Neural cell (in vitro differentiated cells): Measurements from ENCODE around the gene EIF3B. TPM values are rescaled to one million over a fixed set of nuclear protein-coding genes. Genes with fewer than 3 reads are reported as not detected.
"Not testable (repeated sequence)": the region's sequence is repeated elsewhere in the genome, so short reads cannot be mapped to it uniquely, and the experiment has no call there.

ENCODE experiments used
- H2AFZ ChIP-seq: fragments of 200-600, 300-800 bp; sonication (generic), shearing (Covaris generic); 2 replicates; pipeline ENCODE4 v1.6.0; 2014; ENCODE audit warnings: low read depth, mild to moderate bottlenecking, antibody characterized with exemption, low read length, moderate library complexity
- H3F3A ChIP-seq: fragments of 200-600 bp; shearing (Covaris generic); 2 replicates; pipeline ENCODE4 v1.6.1; 2016; ENCODE audit warnings: mild to moderate bottlenecking, moderate library complexity, mixed read lengths, antibody characterized with exemption, low read length; ENCODE audit not compliant: insufficient read depth, poor library complexity, severe bottlenecking
- H3K27ac ChIP-seq: fragments of 200-600, 300-800 bp; sonication (generic), shearing (Covaris generic); 2 replicates; pipeline ENCODE4 v1.5.1; 2014; ENCODE audit warnings: mild to moderate bottlenecking, low read length, moderate library complexity
- H3K27me3 ChIP-seq: fragments of 300-800, 200-600 bp; sonication (generic), shearing (Covaris generic); 2 replicates; pipeline ENCODE4 v1.6.0; 2014; ENCODE audit warnings: mild to moderate bottlenecking, low read depth, low read length, moderate library complexity; ENCODE audit not compliant: insufficient read depth
- H3K36me3 ChIP-seq: fragments of 300-800, 200-600 bp; sonication (generic), shearing (Covaris generic); 2 replicates; pipeline ENCODE4 v1.5.1; 2014; ENCODE audit warnings: mild to moderate bottlenecking, antibody characterized with exemption, low read length, moderate library complexity; ENCODE audit not compliant: insufficient read depth
- H3K4me2 ChIP-seq: fragments of 300-800, 200-600 bp; sonication (generic), shearing (Covaris generic); 2 replicates; pipeline ENCODE4 v1.6.0; 2014; ENCODE audit warnings: mild to moderate bottlenecking, low read length
- H3K4me3 ChIP-seq: fragments of 300-800, 200-600 bp; sonication (generic), shearing (Covaris generic); 2 replicates; pipeline ENCODE4 v1.5.1; 2014; ENCODE audit warnings: mild to moderate bottlenecking, low read length, moderate library complexity
- H3K79me2 ChIP-seq: fragments of 200-600 bp; shearing (Covaris generic); replicated peaks from 2 replicates; pipeline ENCODE4 v1.6.0; 2014; ENCODE audit warnings: mild to moderate bottlenecking, low read length, moderate library complexity; ENCODE audit not compliant: insufficient read depth
- H3K9ac ChIP-seq: fragments of 300-800, 200-600 bp; sonication (generic), shearing (Covaris generic); 2 replicates; pipeline ENCODE4 v1.6.1; 2016; ENCODE audit warnings: mild to moderate bottlenecking, low read length, mixed read lengths
- H3K9me2 ChIP-seq: fragments of 200-600 bp; shearing (Covaris generic); 2 replicates; pipeline ENCODE4 v1.6.1; 2016; ENCODE audit warnings: mild to moderate bottlenecking, low read length, mixed read lengths; ENCODE audit not compliant: insufficient read depth
- H3K9me3 ChIP-seq: fragments of 200-600, 300-800 bp; sonication (generic), shearing (Covaris generic); 2 replicates; pipeline ENCODE4 v1.6.1; 2016; ENCODE audit warnings: mild to moderate bottlenecking, mixed run types, low read length, moderate library complexity, mixed read lengths
- H4K20me1 ChIP-seq: fragments of 200-600 bp; shearing (Covaris generic); 2 replicates; pipeline ENCODE4 v1.6.1; 2016; ENCODE audit warnings: mild to moderate bottlenecking, mixed run types; ENCODE audit not compliant: insufficient read depth
- EP300 ChIP-seq: fragments of 450-650 bp; conservative IDR thresholded peaks from 2 replicates; pipeline ENCODE4 v1.6.1; 2014; ENCODE audit warnings: antibody characterized with exemption, mild to moderate bottlenecking, moderate library complexity; ENCODE audit not compliant: poor library complexity, severe bottlenecking
- EZH2 ChIP-seq: fragments of 200-600, 300-800 bp; shearing (Covaris generic), sonication (generic); IDR thresholded peaks from 2 replicates; pipeline ENCODE4 v1.6.1; 2014; ENCODE audit warnings: antibody characterized with exemption, low read length, borderline replicate concordance, mild to moderate bottlenecking; ENCODE audit not compliant: insufficient read depth, poor library complexity, severe bottlenecking
- MXI1 ChIP-seq: fragments of 450-650 bp; conservative IDR thresholded peaks from 2 replicates; pipeline ENCODE4 v1.6.1; 2014; ENCODE audit warnings: antibody characterized with exemption, mild to moderate bottlenecking; ENCODE audit not compliant: poor library complexity, severe bottlenecking
- POLR2AphosphoS5 ChIP-seq: IDR thresholded peaks from 2 replicates; pipeline ENCODE4 v1.6.1; 2012
- RAD21 ChIP-seq: fragments of 450-650 bp; conservative IDR thresholded peaks from 2 replicates; pipeline ENCODE4 v1.6.1; 2014; ENCODE audit warnings: antibody characterized with exemption, mild to moderate bottlenecking, moderate library complexity
- REST ChIP-seq: IDR thresholded peaks from 2 replicates; pipeline ENCODE4 v1.6.1; 2012; ENCODE audit warnings: borderline replicate concordance
- SMC3 ChIP-seq: fragments of 450-650 bp; conservative IDR thresholded peaks from 2 replicates; pipeline ENCODE4 v1.6.1; 2014; ENCODE audit warnings: antibody characterized with exemption, mild to moderate bottlenecking, moderate library complexity; ENCODE audit not compliant: poor library complexity
- TAF1 ChIP-seq: IDR thresholded peaks from 2 replicates; pipeline ENCODE4 v1.6.1; 2012; ENCODE audit warnings: low read depth
- polyA plus RNA-seq: library from polyadenylated mRNA; depleted of rRNA; stranded (reverse); fragments of >200 nt; gene quantifications from 2 replicates; pipeline ENCODE4 v1.2.3, GENCODE V29; 2014
- TF ChIP-seq, protein P1 (sequence below): fragments of 450-650 bp; IDR thresholded peaks from 2 replicates; pipeline ENCODE4 v1.5.1; 2014; ENCODE audit warnings: antibody characterized with exemption, mild to moderate bottlenecking, moderate library complexity; ENCODE audit not compliant: poor library complexity, severe bottlenecking

The EIF3B gene
- polyA plus RNA-seq, 1 donor from 2014 or later: 65.1 TPM

DNA sequence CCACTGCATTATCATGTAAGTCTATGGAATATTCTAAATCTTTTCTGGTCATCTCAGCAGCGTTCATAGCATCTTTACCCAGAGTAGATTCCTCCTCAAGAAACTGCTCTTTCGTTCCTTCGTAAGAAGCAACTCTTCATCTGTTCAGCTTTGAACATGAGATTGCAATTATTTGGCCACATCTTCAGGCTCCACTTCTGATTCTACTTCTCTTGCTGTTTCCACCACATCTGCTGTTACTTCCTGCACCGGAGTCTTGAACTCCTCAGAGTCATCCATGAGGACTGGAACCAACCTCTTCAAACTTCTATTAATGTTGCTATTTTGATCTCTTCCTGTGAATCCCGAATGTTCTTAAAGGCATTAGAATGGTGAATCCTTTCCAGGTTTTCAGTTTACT lies 61.4 kb downstream of the EIF3B start:
- no peaks in the 10 kb centered on the region for H4K20me1 ChIP-seq
- H3K27ac ChIP-seq: no peak overlapping the region
- H3K36me3 ChIP-seq: no peaks in the 10 kb centered on the region
- no peaks in the 10 kb centered on the region for H3K9me3 ChIP-seq
- H3K9me2 ChIP-seq: no peaks in the 10 kb centered on the region
- no peak overlapping the region for H3K4me2 ChIP-seq
- H3K79me2 ChIP-seq: peaks cover 3% of the 10 kb centered on the region
- no peak overlapping the region for H2AFZ ChIP-seq
- H3F3A ChIP-seq: no peaks in the 10 kb centered on the region
- TF ChIP-seq REST (no peak), TAF1 (no peak), RAD21 (no peak), SMC3 (no peak), EZH2 (no peak), MXI1 (no peak), POLR2AphosphoS5 (no peak), EP300 (no peak)
- TF ChIP-seq, protein P1, sequence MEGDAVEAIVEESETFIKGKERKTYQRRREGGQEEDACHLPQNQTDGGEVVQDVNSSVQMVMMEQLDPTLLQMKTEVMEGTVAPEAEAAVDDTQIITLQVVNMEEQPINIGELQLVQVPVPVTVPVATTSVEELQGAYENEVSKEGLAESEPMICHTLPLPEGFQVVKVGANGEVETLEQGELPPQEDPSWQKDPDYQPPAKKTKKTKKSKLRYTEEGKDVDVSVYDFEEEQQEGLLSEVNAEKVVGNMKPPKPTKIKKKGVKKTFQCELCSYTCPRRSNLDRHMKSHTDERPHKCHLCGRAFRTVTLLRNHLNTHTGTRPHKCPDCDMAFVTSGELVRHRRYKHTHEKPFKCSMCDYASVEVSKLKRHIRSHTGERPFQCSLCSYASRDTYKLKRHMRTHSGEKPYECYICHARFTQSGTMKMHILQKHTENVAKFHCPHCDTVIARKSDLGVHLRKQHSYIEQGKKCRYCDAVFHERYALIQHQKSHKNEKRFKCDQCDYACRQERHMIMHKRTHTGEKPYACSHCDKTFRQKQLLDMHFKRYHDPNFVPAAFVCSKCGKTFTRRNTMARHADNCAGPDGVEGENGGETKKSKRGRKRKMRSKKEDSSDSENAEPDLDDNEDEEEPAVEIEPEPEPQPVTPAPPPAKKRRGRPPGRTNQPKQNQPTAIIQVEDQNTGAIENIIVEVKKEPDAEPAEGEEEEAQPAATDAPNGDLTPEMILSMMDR: no peak
- no peaks in the 10 kb centered on the region for H3K27me3 ChIP-seq
- no peak overlapping the region for H3K4me3 ChIP-seq
- no peak overlapping the region for H3K9ac ChIP-seq

- no peak overlapping the region for H3K4me3 ChIP-seq
- H3K9me2 ChIP-seq: no peaks in the 10 kb centered on the region
- no peaks in the 10 kb centered on the region for H4K20me1 ChIP-seq
- H3K9me3 ChIP-seq: no peaks in the 10 kb centered on the region
- H3K79me2 ChIP-seq: peaks cover 3% of the 10 kb centered on the region
- H3K27ac ChIP-seq: no peak overlapping the region
- H3K9ac ChIP-seq: no peak overlapping the region
- no peak overlapping the region for H2AFZ ChIP-seq
- no peaks in the 10 kb centered on the region for H3K27me3 ChIP-seq
- no peaks in the 10 kb centered on the region for H3K36me3 ChIP-seq
- H3K4me2 ChIP-seq: no peak overlapping the region
- TF ChIP-seq POLR2AphosphoS5 (no peak), EP300 (no peak), TAF1 (no peak), SMC3 (no peak), MXI1 (no peak), RAD21 (no peak), EZH2 (no peak), REST (no peak)
- TF ChIP-seq, protein P1: no peak
- no peaks in the 10 kb centered on the region for H3F3A ChIP-seq
Measured at GRCh38 chr7:2416650-2417049, 62.0 kb downstream of the EIF3B start.

GRCh38 chr7:2417178-2417577 lies 62.6 kb downstream of the EIF3B start:
- not testable (repeated sequence) for H3K4me2 ChIP-seq, H3K9me2 ChIP-seq, H3K27ac ChIP-seq

More at GRCh38 chr7:2417178-2417577, 62.6 kb downstream of the EIF3B start:
- not testable (repeated sequence) for H4K20me1 ChIP-seq, H3K36me3 ChIP-seq, H2AFZ ChIP-seq, H3F3A ChIP-seq, H3K9me3 ChIP-seq, H3K4me3 ChIP-seq, H3K27me3 ChIP-seq, H3K9ac ChIP-seq, H3K79me2 ChIP-seq
